ENCODE results near the gene GBE1.

GRCh38 chr3:81592101-81592500 lies 169.3 kb downstream of the GBE1 start:
- TF ChIP-seq POLR2A (IDR thresholded peaks at IDR 0.05) (no peak), CTCF (IDR thresholded peaks at IDR 0.05) (no peak), POLR2AphosphoS5 (IDR thresholded peaks at IDR 0.05; ENCODE audit: insufficient read depth in 1 of 2, low read depth in 1 of 2) (no peak)

Data from vagina (tissue), 2 donors.